HG03060 (cell line): Measurements from ENCODE around the gene KDM5D.

Experiments
- ATAC-seq: cut with Tn5 transposase; IDR thresholded peaks from one replicate; pipeline ENCODE4 v1.9.1; 2021; ENCODE audit warnings: low read depth, moderate number of reproducible peaks; ENCODE audit not compliant: unreplicated experiment

The KDM5D gene

DNA sequence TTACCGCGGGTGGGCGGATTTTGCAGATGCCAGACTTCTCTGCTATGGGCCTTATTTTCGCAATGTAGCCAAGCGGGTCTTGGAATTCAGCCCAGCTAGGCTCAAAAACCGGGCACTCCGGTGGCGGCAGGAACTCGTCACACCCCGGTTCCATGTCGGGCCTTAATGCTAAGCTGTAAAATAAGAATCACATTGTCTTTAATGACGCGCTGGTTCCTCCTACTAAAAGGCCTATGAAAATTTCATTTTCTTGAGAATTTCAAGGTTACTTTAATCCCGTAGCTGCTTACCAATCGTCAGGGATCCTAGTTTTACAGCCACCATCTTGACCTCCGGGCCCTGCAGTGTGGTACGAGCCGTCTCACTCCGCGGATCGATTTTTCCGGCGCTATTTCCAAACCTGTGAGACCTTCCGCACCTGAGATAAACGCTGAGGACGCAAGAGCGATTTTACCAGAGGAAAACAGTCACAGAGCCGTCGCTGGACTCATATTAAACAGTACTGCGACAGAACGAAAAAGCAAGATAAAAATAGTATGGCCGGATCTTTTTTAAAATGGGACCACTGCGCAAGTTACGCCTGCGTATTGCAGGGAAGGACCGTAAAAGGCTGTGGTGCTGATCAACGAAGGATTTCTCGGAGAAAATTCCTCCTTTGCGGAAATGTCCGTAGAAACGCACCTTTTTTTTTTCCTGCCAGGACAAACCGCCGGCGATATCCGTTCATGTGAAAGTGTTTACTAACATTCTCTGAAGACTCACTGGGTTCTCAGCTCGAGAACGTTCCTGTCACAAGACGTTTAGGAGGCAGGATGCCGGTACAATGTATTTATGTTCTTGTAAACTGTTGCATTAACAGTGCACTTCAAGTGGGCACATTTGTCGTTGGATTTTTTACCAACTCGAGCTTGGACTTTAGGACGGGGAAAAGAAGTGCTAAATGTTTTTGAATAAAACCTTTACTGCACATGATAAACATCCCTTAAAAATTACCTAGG lies at the start of gene KDM5D:
Gene KDM5D, minus strand, starts transcription at position 346 of the 998 bp plus-strand sequence. Its CDS starts 192 bp downstream, at position 154.
- peak; percentile 69 for ATAC-seq

DNA sequence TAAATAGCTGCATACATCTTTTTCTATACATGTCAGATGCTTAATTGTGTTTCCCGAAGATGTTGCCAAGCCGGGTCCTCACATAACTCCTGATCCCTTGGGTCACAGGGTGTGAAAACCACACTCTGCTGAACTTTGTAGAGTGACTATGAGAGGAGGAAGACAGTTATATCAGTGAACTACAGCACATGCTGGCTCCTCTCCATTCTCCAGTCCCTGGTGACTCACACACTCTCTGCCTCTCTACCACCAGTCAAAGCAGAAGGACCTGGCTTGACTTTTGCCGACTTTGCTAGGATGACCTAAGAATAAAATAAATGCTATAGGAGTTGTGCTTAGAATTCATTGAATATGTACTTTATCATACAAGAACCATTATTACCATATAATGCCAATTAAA lies 23.8 kb upstream of the KDM5D start:
- ATAC-seq = no peak

DNA sequence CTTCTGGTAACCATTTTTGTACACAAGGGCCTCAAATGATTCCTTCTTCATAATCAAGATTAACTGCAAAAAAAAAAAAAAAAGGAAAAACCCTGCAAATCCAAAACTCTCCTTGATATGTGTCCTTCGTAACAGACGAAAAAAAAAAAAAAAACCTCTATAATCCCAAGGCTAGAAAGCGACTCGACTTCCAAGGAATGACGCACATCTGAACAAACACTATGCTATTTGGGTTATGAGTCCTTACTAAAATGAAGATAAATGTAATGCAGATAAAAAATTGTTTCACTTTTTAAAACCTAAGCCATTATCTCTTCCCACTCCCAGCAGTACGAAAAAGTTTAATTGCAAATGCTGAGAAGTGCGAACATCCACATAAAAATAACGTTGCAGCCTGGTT lies 1.2 kb downstream of the KDM5D start:
- ATAC-seq = no peak

DNA sequence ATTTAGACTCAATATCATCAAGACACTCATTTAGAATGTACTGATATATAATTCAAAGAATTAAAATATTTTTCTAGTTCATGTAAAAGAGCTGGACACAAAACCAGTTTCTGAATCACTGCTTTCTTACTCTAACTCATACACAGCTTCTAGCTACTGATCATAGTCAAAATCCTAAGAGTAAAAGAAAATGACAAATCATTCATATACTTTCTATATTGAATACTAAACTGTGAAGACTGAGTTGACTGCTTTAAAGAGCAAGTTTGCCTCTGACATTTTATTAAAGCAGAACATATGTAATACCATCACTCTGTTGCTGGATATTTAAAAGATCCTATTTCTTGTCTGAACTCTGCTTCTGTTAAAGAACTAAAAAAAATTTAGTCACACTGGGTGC lies 2.4 kb downstream of the KDM5D start:
- ATAC-seq = no peak

DNA sequence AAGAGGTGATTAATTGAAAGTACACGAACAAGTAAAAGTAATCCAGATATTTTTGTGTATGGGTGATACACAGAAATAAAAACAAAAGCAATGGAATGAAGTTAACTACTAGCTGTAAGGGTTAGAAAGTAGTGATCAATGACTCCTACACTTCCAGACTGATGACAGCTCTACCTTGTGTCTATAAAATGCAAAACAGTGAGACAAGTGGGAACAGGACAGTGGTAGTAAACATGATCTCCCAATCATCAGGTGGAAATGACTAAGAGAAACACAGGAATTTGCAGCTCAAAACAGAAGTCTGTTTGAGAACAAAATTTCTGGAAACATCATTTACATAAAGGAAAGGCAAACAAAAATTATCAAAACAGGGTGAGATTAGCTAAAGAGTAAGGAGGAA lies 10.1 kb downstream of the KDM5D start:
- no peak for ATAC-seq

DNA sequence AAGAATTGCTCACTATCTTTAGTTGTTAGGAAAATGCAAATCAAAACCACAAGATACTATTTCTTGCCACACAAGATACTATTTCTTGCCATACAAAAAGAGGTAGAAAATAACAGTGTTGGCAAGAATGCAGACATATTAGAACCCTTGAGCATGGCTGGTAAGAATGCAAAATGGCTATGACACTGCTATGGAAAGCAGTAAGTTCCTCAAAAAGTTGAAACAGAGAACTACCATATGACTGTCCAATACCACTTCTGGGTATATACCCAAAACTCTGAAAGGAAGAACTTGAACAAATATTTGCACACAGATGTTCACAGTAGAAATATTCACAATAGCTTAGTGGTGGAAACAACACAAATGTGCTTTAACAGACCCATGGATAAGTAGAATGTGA lies 26.6 kb downstream of the KDM5D start:
- peak; percentile 92 for ATAC-seq

DNA sequence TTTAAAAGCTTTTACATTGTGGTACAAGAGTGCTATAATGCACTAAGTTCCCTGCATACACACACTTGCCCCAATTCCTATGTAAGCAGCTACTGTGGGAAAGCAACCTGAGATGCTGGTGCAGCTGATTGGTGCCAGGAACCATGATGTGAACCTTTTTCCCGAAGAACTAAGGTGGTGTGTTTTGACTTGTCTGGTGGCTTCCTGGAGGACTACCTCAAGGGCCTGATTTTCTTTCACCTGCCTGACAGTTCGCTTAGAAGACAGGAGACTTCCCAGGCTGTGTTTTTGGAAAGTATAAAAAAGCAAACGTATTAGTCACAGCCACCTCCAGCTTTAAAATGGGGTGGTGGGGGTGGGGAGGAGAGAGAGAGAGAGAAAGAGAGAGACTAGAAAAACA lies 27.4 kb downstream of the KDM5D start:
- ATAC-seq = no peak

DNA sequence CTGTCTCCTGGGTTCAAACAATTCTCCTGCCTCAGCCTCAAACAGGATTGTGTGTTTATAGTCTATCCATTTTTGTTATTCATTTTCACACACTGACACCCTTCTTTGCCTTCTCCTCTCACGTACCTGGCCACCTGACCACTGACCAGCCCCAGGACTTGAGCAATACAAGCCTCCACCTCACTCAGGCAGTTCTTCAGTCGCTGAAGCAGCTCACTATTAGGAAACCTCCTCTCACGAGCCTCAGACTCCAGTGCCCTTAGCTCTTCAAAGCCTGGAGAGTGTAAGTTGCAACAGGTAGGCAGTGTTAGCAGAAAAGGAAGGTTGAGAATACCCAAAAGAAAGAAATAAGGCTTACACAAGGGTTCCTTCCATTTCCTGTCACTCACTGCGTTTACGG lies 29.3 kb downstream of the KDM5D start:
- ATAC-seq = no peak

DNA sequence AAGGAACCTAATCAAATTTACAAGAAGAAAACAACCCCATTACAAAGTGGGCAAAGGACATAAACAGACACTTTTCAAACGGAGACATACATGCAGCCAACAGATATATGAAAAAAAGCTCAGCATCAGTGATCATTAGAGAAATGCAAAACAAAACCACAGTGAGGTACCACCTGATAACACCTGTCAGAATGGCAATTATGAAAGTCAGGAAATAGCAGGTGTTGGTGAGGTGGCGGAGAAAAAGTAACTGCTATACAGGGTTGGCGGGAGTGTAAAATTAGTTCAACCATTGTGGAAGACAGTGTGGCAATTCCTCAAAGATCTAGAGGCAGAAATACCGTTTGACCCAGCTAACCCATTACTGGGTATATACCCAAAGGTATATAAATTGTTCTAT lies 31.1 kb downstream of the KDM5D start:
- ATAC-seq = no peak

DNA sequence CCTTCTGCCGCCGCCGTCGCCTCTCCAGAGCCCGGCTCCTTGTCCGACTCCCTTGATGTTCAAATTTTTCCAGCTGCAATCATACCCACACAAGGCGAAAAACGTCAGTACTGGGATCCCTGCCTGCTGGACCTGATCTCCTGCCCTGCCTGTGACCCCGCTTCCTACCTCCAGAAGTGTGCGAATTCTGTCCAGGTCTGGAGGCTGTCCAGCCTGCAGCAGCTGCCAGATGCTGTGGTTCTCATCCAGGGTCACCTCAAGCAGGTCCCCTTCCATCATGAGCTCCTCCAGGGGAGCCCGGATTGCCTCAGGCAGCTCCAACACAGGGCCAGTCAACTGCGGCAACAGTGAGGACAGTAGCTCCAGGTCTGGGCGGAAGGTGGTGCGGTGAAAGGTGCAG lies 38.3 kb downstream of the KDM5D start:
- no peak for ATAC-seq

DNA sequence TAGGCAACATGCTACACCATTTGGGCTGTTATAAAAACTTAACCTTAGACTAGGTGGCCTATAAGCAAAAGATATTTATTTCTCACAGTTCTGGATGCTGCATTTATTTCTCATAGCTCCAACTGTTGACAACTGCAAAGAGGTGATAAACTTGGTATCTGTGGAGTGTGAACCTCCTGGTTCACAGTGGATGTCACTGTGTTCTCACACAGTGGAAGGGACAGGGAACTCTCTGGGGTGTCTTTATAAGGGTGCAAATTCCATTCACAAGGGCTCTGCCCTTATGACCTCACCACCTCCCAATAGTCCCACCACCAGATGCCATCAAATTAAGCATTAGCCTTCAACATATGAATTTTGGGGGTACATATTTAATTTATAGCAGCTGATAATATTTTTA lies 46.0 kb downstream of the KDM5D start:
- no peak for ATAC-seq

DNA sequence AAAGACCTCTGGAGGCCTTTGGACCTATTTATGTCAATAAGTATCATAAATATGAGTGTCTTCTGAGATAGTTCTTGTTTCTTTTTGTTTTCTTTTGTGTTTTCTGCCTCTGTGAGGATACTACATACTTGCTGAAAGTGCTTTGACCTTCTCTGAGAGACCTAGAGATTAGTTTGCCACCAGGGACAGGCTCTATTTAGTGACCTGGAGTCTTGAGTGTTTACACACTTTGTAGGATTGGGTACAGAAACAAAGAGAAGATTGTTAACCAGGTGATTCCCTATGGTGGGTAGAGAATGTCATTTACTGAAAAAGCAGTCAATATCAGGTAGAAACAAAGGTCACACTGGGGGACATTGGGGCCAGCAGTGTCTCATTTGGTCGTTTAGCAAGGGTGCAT lies 63.7 kb downstream of the KDM5D start:
- no peak for ATAC-seq
